ENCODE results near the gene RBM6. TPM values are rescaled to one million over a fixed set of nuclear protein-coding genes. Genes with fewer than 3 reads are reported as not detected.
A peak's percentile ranks its signal among the peaks of the same experiment; 100 is the strongest.

Gene RBM6
- total RNA-seq, 1 donor from 2014 or later, result 110 TPM

- H3K27ac ChIP-seq, result peak overlapping the region; percentile 75
- H3K4me3 ChIP-seq, result peak overlapping the region; percentile 20
- H3K27me3 ChIP-seq, result no peaks in the 10 kb centered on the region
- no peaks in the 10 kb centered on the region for H3K9me3 ChIP-seq
- ATAC-seq, result peak; percentile 57
- intact Hi-C loops (cut with DNase I), result no loop called here
- peaks cover 32% of the 10 kb centered on the region for H3K4me1 ChIP-seq
- peak; percentile 81 for DNase-seq
- H3K36me3 ChIP-seq, result peaks cover 23% of the 10 kb centered on the region
- TF ChIP-seq CTCF (IDR thresholded peaks at IDR 0.05), result peak; percentile 71
Measured at GRCh38 chr3:49906073-49906743, 33.7 kb upstream of the RBM6 start.

- ATAC-seq (no peak), DNase-seq (no peak)
- no peak overlapping the region for H3K27ac ChIP-seq
- intact Hi-C loops (cut with DNase I), result no loop called here
- H3K4me3 ChIP-seq, result no peak overlapping the region
- H3K4me1 ChIP-seq, result peaks cover 17% of the 10 kb centered on the region
- no peak for TF ChIP-seq CTCF (IDR thresholded peaks at IDR 0.05)
- peaks cover 35% of the 10 kb centered on the region for H3K36me3 ChIP-seq
- H3K27me3 ChIP-seq, result no peaks in the 10 kb centered on the region
- H3K9me3 ChIP-seq, result no peaks in the 10 kb centered on the region
Measured at GRCh38 chr3:49908373-49909199, 31.4 kb upstream of the RBM6 start.

GRCh38 chr3:49910409-49911123 is 29.4 kb upstream of the RBM6 start:
- ATAC-seq (no peak), DNase-seq (no peak)
- no peak overlapping the region for H3K4me3 ChIP-seq
- no peaks in the 10 kb centered on the region for H3K27me3 ChIP-seq
- H3K4me1 ChIP-seq, result peaks cover 9% of the 10 kb centered on the region
- H3K27ac ChIP-seq, result no peak overlapping the region
- H3K36me3 ChIP-seq, result peaks cover 35% of the 10 kb centered on the region
- TF ChIP-seq CTCF (IDR thresholded peaks at IDR 0.05), result no peak
- H3K9me3 ChIP-seq, result no peaks in the 10 kb centered on the region
- intact Hi-C loops (cut with DNase I), result loop anchor here (10.0 kb wide), 1 partner anchor 116 kb away; the partner anchor contains the start of gene CDHR4

- no peaks in the 10 kb centered on the region for H3K27me3 ChIP-seq
- no peak for DNase-seq
- H3K36me3 ChIP-seq, result peaks cover 35% of the 10 kb centered on the region
- H3K4me3 ChIP-seq, result no peak overlapping the region
- no peaks in the 10 kb centered on the region for H3K9me3 ChIP-seq
- no peak overlapping the region for H3K27ac ChIP-seq
- intact Hi-C loops (cut with DNase I), result loop anchor here (10.0 kb wide), 1 partner anchor 116 kb away; the partner anchor contains the start of gene CDHR4
- no peak for TF ChIP-seq CTCF (IDR thresholded peaks at IDR 0.05)
- H3K4me1 ChIP-seq, result peaks cover 4% of the 10 kb centered on the region
- ATAC-seq, result no peak
Measured at GRCh38 chr3:49911124-49911420, 28.9 kb upstream of the RBM6 start.

GRCh38 chr3:49911611-49912010 is 28.3 kb upstream of the RBM6 start:
- no peaks in the 10 kb centered on the region for H3K4me1 ChIP-seq
- peak; percentile 5 for ATAC-seq
- intact Hi-C loops (cut with DNase I), result loop anchor here (10.0 kb wide), 1 partner anchor 117 kb away; the partner anchor contains the start of gene CDHR4
- H3K4me3 ChIP-seq, result no peak overlapping the region
- no peak for TF ChIP-seq CTCF (IDR thresholded peaks at IDR 0.05)
- no peaks in the 10 kb centered on the region for H3K27me3 ChIP-seq
- no peak for DNase-seq
- no peaks in the 10 kb centered on the region for H3K9me3 ChIP-seq
- H3K27ac ChIP-seq, result no peak overlapping the region
- H3K36me3 ChIP-seq, result peaks cover 35% of the 10 kb centered on the region
